ENCODE data around the gene RHBDD1.

- TF ChIP-seq POLR2A (IDR thresholded peaks at IDR 0.05; ENCODE audit: low read length) (no peak), GATA1 (IDR thresholded peaks at IDR 0.05; ENCODE audit: low read depth, low read length) (no peak)
These were observed 13.5 kb downstream of the RHBDD1 start for GRCh38 chr2:226849349-226849748.

All from erythroblast (primary cell).